GM19455 (cell line): Measurements from ENCODE around the gene IFITM2.
"Not testable (repeated sequence)": the region's sequence is repeated elsewhere in the genome, so short reads cannot be mapped to it uniquely, and the experiment has no call there.

ENCODE experiments used
- ATAC-seq: cut with Tn5 transposase; IDR thresholded peaks from one replicate; pipeline ENCODE4 v1.9.1; 2021; ENCODE audit not compliant: unreplicated experiment

The IFITM2 gene

GRCh38 chr11:306645-307371 is 808 bp upstream of the IFITM2 start:
- no peak for ATAC-seq

DNA sequence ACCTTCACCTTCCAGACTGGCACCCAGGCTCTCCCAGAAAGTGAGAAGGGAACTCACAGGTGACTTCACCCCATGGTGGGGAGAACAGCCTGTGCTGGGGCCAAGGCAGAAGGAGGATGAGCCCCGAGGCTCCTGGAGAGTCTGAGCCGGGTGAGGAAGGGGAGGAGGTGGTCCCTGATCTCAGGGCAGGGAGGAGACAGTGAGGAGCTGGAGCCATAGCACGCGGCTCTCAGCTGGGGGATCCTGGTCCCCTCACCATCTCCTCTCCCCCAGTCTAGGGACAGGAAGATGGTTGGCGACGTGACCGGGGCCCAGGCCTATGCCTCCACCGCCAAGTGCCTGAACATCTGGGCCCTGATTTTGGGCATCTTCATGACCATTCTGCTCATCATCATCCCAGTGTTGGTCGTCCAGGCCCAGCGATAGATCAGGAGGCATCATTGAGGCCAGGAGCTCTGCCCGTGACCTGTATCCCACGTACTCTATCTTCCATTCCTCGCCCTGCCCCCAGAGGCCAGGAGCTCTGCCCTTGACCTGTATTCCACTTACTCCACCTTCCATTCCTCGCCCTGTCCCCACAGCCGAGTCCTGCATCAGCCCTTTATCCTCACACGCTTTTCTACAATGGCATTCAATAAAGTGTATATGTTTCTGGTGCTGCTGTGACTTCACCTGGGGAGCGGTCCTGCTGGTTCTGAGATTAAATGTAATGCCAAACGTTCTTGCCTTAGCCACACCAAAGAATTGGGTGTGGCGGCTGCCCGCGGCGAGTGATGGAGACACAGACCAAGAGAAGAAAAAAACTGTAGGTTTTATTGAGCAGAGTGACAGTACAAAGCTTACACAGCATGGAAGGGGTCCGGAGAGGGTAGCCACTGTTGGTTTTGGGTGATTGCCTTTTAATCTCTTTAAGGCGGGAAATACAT is 1.4 kb downstream of the IFITM2 start:
- ATAC-seq: not testable (repeated sequence)

DNA sequence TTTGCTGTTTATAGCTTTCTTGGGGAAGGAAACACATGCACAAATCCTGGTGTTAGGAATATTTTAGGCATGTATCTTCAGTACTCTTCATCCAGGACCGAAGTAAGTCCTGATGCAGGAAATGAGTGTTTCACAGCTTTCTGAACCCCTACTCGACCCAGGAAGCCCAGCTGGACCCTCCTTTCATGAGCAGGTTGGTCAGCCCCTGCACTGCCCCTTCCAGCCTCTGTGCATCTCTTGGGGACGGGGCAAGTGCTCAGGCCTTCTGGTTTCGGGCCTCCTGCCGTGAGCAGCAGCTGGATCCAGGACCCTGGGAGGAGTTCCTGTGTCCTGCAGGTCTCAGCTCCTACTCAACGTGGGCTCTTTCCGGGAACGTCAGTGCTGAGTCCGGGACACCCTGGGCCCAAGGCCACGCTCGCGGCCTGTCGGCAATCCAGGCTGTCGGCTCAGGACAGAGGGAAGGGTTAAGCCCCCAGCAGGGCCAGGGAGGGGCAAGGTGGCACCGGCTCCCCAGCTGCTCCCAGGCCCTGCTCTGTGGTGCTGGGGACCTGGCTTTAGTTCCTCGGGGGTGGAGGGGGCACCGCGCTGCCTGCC is 2.5 kb downstream of the IFITM2 start:
- ATAC-seq: not testable (repeated sequence)

- peak; percentile 36 for ATAC-seq
Observed at GRCh38 chr11:311013-311748, 3.6 kb downstream of the IFITM2 start.

DNA sequence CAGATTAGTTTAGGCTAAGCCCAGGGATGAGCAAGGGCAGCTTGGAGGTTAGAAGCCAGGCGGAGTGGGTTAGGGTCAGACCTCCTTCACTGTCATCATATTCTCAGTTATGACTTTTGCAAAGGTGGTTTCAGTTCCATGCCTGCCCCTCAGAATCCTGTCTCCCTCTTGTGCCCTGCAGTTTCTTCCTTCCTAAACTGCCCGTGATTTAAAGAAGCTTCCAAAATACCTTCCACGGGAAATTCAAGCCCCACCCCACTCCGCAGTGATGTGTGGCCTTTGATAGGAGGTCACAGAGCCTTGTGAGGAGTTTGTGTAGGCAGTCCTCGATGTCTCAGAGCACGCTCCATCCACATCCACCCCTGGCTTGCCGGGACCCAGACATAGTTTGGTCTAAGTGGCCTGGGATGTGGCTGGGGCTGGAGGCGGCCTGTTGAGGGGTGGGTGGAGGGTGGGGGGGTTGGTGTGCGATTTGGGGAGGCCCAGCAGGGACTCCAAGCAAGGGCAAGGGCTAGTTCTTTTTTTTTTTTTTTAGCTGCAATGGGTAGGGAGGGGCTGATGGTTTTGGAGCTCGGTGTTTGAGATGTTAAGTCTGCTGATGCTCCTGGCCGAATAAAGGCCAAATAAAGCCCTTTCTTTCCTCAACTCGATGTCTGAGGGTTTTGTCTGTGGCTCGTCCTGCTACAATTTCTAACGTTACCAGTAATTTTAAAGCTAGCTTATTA is 4.6 kb downstream of the IFITM2 start:
- no peak for ATAC-seq

DNA sequence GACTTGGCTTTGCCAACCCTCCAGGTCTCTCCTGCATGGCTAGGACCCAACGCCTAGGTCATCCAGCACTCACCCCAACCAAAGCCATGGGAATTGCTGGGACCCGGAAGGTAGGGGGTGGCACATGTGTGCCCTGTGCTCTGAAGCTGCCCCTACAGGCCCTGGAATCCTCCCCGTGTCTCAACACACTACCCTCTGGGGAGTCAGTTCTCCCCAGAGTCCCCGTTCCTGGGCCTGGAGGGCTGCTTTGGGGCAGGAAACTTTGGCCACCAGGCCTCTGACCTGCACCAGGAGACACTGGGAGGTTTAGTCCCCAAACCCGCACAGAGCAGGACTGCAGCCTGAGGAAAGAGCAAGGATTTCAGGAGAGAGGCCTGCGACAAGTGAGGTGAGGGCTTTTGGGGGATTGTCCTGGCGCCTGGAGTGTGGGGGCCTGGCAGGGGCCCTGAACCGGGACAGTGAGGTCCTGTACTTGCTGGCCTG is 5.7 kb downstream of the IFITM2 start:
- no peak for ATAC-seq

DNA sequence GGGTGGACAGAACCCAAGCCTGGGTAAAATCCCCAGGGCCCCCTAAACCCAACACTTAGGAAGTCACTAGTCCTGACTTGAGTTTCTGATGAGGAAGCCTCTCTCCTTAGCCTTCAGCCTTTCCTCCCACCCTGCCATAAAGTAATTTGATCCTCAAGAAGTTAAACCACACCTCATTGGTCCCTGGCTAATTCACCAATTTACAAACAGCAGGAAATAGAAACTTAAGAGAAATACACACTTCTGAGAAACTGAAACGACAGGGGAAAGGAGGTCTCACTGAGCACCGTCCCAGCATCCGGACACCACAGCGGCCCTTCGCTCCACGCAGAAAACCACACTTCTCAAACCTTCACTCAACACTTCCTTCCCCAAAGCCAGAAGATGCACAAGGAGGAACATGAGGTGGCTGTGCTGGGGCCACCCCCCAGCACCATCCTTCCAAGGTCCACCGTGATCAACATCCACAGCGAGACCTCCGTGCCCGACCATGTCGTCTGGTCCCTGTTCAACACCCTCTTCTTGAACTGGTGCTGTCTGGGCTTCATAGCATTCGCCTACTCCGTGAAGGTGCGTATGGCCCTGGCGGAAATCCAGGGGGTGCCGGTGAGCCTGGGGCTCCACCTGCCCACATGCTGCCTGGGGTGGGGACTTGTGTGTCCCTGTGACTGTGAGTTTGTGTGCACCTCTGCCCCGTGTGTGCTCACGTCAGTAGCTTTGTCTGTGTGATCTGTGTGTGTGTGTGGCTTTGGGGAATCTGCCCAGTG is 6.4 kb downstream of the IFITM2 start, which contains the start of gene IFITM1:
TSS of gene IFITM1 (plus strand) at position 254 of the 767 bp plus-strand sequence. CDS start at position 385, 131 bp downstream.
- ATAC-seq: no peak

GRCh38 chr11:314554-314875 is 6.9 kb downstream of the IFITM2 start:
- ATAC-seq: not testable (repeated sequence)

DNA sequence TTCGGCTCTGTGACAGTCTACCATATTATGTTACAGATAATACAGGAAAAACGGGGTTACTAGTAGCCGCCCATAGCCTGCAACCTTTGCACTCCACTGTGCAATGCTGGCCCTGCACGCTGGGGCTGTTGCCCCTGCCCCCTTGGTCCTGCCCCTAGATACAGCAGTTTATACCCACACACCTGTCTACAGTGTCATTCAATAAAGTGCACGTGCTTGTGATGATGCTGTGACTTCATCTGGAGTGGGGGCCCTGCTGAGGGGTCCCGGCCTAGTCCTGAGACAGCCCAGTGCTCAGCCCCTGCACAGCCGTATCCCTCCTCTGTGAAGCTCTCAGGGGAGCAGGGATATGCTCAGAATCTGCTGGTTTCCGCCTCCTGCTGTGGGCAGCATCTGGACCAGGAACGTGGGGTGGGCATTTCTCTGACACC is 7.5 kb downstream of the IFITM2 start:
- no peak for ATAC-seq

GRCh38 chr11:315516-315994 is 7.9 kb downstream of the IFITM2 start:
- no peak for ATAC-seq

DNA sequence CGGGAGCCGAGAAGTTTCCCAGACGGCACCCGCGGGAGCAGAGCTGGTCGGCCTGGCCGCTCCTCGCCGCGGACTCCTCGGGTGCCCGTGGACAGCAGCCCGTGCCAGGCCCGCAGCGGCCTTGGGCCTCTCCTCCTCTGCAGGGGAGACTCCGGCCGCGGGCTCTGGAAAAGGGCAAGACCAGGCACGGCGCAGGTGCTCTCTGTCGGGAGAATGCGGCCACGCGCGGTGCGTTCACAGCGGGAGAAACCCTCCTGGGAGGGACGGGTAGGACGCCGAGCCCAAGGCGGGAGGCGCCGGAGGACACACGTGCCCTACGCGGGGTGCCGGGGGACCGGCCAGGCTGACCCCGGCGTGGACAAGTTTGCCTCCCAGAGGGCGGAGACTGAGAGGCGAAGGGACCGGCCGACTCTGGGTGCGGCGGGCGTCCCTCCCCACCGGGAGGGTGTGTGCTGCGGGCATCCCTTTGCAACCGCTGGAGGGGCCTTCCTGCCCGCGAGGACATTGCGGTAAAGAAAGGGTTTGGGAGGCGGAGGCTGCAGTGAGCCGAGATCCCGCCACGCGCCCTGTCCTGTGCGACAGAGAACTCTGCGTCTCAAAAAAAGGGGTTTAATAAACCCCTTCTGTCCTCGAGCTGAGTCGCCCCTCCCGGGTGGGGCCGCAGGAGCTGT is 8.6 kb downstream of the IFITM2 start:
- no peak for ATAC-seq

DNA sequence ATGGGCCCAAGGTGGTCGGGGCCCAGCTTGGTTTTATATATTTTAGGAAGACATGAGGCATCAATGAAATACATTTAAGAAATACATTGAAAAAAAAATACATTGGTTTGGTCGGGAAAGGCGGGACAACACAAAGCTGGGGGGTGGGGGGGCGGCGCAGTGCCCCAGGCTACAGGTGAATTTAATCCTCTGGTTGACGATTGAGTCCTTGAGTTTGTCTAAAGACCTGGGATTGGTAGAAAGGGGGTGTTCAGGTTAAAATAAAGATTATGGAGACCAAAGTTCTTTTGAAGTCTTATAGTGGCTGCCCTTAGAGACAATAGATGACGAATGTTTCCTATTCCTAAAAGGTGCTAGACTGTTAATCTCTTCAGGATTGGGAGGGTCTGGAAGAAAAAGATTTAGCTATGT is 9.3 kb downstream of the IFITM2 start:
- ATAC-seq: no peak

DNA sequence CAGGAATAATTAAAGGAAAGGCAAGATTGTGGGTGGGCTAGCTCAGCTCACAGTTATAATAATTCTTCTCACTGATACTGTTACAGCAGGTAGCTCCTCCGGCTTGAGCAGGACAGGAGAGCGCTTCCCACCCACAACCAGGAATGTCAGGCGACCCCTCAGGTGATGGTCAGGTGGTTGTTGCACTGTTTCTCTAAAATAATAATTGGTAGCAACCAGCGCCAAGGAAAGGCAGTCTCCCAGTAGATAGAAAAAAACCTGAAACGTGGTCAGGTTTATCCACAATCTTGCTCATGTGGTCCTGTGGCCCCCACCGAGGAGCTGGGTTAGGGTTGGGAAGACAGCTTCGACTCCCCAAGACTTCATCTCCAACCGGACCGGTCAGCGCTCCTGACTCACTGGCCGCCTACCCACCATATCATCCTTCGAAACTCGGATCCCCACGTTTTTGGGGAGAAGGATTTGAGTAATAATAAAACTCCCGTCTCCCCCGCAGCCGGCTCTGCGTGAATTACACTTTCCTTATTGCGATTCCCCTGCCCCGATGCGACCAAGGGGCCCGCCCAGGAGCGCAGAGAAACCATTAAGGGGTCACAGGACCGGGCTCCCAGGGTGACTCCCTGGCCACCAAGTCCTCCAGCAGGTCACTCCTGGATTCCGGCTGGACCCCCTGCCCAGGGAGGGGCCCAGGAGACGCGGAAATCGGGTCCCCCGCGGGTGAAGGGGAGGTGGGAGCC is 10.2 kb downstream of the IFITM2 start:
- ATAC-seq: not testable (repeated sequence)

- ATAC-seq: not testable (repeated sequence)
Observed at GRCh38 chr11:318405-319120, 10.9 kb downstream of the IFITM2 start.

- ATAC-seq: not testable (repeated sequence)
Observed at GRCh38 chr11:319121-319887, 11.7 kb downstream of the IFITM2 start.

- ATAC-seq: not testable (repeated sequence)
Observed at GRCh38 chr11:319888-320273, 12.3 kb downstream of the IFITM2 start.

DNA sequence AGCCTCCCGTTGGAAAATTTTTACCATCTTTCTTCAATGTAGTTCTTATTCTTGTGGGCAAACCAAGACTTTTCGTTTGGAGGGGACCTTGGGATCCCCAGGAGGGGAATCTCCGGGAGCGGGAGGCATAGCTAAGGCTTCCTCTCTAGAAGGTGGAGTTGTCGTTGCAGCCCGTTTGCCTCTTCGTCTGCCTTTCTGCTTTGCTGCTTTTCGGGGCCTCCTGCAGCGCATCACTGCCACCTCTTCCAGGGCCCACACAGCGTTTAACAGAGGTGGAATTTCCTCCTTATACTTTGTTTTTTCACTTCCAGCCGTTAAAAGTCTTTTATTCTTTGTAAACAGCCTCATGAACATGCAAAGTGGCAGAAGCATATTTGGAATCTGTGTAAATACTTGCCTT is 16.5 kb downstream of the IFITM2 start:
- no peak for ATAC-seq
